Measurements from ENCODE around the gene JAZF1.

Gene JAZF1

GRCh38 chr7:27991006-27991528, 189.5 kb downstream of the JAZF1 start:
- Histone ChIP-seq H3K4me3 (ENCODE audit: low read depth, low read length) (no peak overlapping the region), H3K79me2 (no peaks in the 10 kb centered on the region), H3K27me3 (ENCODE audit: control insufficient read depth, insufficient read depth, low read length) (no peaks in the 10 kb centered on the region), H3K4me2 (ENCODE audit: low read length) (no peak overlapping the region), H3K36me3 (ENCODE audit: control insufficient read depth, insufficient read depth, low read length) (no peaks in the 10 kb centered on the region), H3K4me1 (no peaks in the 10 kb centered on the region), H2AFZ (no peak overlapping the region), H3K9me3 (ENCODE audit: control insufficient read depth, low read length) (no peaks in the 10 kb centered on the region), H3K27ac (no peak overlapping the region), H3K9ac (no peak overlapping the region)
- TF ChIP-seq, protein P1, sequence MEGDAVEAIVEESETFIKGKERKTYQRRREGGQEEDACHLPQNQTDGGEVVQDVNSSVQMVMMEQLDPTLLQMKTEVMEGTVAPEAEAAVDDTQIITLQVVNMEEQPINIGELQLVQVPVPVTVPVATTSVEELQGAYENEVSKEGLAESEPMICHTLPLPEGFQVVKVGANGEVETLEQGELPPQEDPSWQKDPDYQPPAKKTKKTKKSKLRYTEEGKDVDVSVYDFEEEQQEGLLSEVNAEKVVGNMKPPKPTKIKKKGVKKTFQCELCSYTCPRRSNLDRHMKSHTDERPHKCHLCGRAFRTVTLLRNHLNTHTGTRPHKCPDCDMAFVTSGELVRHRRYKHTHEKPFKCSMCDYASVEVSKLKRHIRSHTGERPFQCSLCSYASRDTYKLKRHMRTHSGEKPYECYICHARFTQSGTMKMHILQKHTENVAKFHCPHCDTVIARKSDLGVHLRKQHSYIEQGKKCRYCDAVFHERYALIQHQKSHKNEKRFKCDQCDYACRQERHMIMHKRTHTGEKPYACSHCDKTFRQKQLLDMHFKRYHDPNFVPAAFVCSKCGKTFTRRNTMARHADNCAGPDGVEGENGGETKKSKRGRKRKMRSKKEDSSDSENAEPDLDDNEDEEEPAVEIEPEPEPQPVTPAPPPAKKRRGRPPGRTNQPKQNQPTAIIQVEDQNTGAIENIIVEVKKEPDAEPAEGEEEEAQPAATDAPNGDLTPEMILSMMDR (IDR thresholded peaks at IDR 0.05) = no peak

GRCh38 chr7:27976531-27976930, 204.1 kb downstream of the JAZF1 start:
- Histone ChIP-seq H3K4me2 (ENCODE audit: low read length) (no peak overlapping the region), H3K4me1 (peaks cover 5% of the 10 kb centered on the region), H3K9me3 (ENCODE audit: control insufficient read depth, low read length) (no peaks in the 10 kb centered on the region), H3K27ac (no peak overlapping the region), H3K79me2 (no peaks in the 10 kb centered on the region), H3K36me3 (ENCODE audit: control insufficient read depth, insufficient read depth, low read length) (no peaks in the 10 kb centered on the region), H3K4me3 (ENCODE audit: low read depth, low read length) (no peak overlapping the region), H3K9ac (no peak overlapping the region), H2AFZ (no peak overlapping the region), H3K27me3 (ENCODE audit: control insufficient read depth, insufficient read depth, low read length) (no peaks in the 10 kb centered on the region)
- TF ChIP-seq, protein P1 (IDR thresholded peaks at IDR 0.05) = no peak

DNA sequence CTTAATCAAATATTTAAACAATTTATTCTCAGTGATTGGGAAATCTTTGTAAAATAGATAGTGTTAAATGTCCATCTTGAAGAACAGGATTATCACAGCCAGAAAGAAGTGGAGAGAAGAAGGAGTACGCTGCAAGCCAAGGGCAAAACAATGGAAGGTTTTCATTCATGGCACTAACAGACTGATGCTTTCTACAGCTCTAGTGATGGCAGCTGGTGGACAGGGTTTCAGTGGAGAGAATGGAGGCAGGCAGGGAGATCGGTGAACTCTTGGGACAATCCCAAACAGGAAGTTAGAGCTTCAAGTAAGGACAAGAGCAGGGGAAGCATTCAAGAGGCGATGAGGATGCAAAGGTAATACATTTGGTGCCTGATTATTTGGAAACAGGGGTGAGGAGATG, 207.0 kb downstream of the JAZF1 start:
- TF ChIP-seq, protein P1 (IDR thresholded peaks at IDR 0.05) = no peak
- Histone ChIP-seq H3K36me3 (ENCODE audit: control insufficient read depth, insufficient read depth, low read length) (no peaks in the 10 kb centered on the region), H3K79me2 (no peaks in the 10 kb centered on the region), H2AFZ (no peak overlapping the region), H3K4me1 (peaks cover 5% of the 10 kb centered on the region), H3K27me3 (ENCODE audit: control insufficient read depth, insufficient read depth, low read length) (no peaks in the 10 kb centered on the region), H3K9ac (no peak overlapping the region), H3K9me3 (ENCODE audit: control insufficient read depth, low read length) (no peaks in the 10 kb centered on the region), H3K4me2 (ENCODE audit: low read length) (no peak overlapping the region), H3K27ac (no peak overlapping the region), H3K4me3 (ENCODE audit: low read depth, low read length) (no peak overlapping the region)

GRCh38 chr7:27972276-27972675, 208.3 kb downstream of the JAZF1 start:
- H3K27me3 ChIP-seq (ENCODE audit: control insufficient read depth, insufficient read depth, low read length) = no peaks in the 10 kb centered on the region
- no peak overlapping the region for H3K9ac ChIP-seq
- TF ChIP-seq, protein P1 (IDR thresholded peaks at IDR 0.05) = no peak
- no peaks in the 10 kb centered on the region for H3K36me3 ChIP-seq (ENCODE audit: control insufficient read depth, insufficient read depth, low read length)
- no peak overlapping the region for H3K27ac ChIP-seq
- H2AFZ ChIP-seq = no peak overlapping the region
- no peaks in the 10 kb centered on the region for H3K9me3 ChIP-seq (ENCODE audit: control insufficient read depth, low read length)
- H3K4me2 ChIP-seq (ENCODE audit: low read length) = no peak overlapping the region
- peaks cover 5% of the 10 kb centered on the region for H3K4me1 ChIP-seq
- H3K79me2 ChIP-seq = no peaks in the 10 kb centered on the region
- H3K4me3 ChIP-seq (ENCODE audit: low read depth, low read length) = no peak overlapping the region

GRCh38 chr7:27971171-27971812, 209.3 kb downstream of the JAZF1 start:
- no peak overlapping the region for H3K4me3 ChIP-seq (ENCODE audit: low read depth, low read length)
- H3K4me2 ChIP-seq (ENCODE audit: low read length) = no peak overlapping the region
- no peaks in the 10 kb centered on the region for H3K79me2 ChIP-seq
- TF ChIP-seq, protein P1 (IDR thresholded peaks at IDR 0.05) = no peak
- H2AFZ ChIP-seq = no peak overlapping the region
- no peaks in the 10 kb centered on the region for H3K9me3 ChIP-seq (ENCODE audit: control insufficient read depth, low read length)
- H3K36me3 ChIP-seq (ENCODE audit: control insufficient read depth, insufficient read depth, low read length) = no peaks in the 10 kb centered on the region
- H3K9ac ChIP-seq = no peak overlapping the region
- H3K4me1 ChIP-seq = peaks cover 5% of the 10 kb centered on the region
- H3K27me3 ChIP-seq (ENCODE audit: control insufficient read depth, insufficient read depth, low read length) = no peaks in the 10 kb centered on the region
- no peak overlapping the region for H3K27ac ChIP-seq

Data from parathyroid adenoma (tissue), 2 donors.